ENCODE measurements around the gene MCTP1. TPM values are rescaled to one million over a fixed set of nuclear protein-coding genes. Genes with fewer than 3 reads are reported as not detected.

MCTP1 gene
- total RNA-seq, 1 experiment from 2014 or later, result 2.5 TPM

GRCh38 chr5:94761786-94762185 is 523.1 kb downstream of the MCTP1 start:
- Histone ChIP-seq H2BK15ac (ENCODE audit: low read depth, low read length) (no peak overlapping the region), H2BK12ac (ENCODE audit: insufficient read length, low read depth, low read length) (no peak overlapping the region), H3T11ph (ENCODE audit: low read length) (no peak overlapping the region), H3K56ac (ENCODE audit: insufficient read length, low read depth, low read length) (no peak overlapping the region), H4K91ac (ENCODE audit: insufficient read length, low read depth, low read length) (no peak overlapping the region), H3K18ac (ENCODE audit: insufficient read length, low read depth, low read length) (no peak overlapping the region), H2AFZ (ENCODE audit: low read length) (no peak overlapping the region), H3K4me2 (ENCODE audit: insufficient read depth, insufficient read length, low read length) (no peak overlapping the region), H3K27ac (ENCODE audit: insufficient read length, low read depth, low read length) (no peak overlapping the region), H3K9me3 (ENCODE audit: control insufficient read depth, low read depth, low read length) (no peaks in the 10 kb centered on the region), H3K23me2 (ENCODE audit: insufficient read length, low read depth, low read length, poor library complexity, severe bottlenecking) (no peaks in the 10 kb centered on the region), H4K5ac (ENCODE audit: insufficient read length, low read depth, low read length) (no peak overlapping the region), H3K23ac (ENCODE audit: insufficient read length, low read depth, low read length) (no peak overlapping the region), H3K4ac (ENCODE audit: low read depth, low read length) (no peak overlapping the region), H4K20me1 (ENCODE audit: control insufficient read depth, insufficient read depth, insufficient read length) (no peaks in the 10 kb centered on the region), H3K27me3 (ENCODE audit: insufficient read depth, low read length) (no peaks in the 10 kb centered on the region), H3K4me1 (ENCODE audit: insufficient read depth, low read length) (no peaks in the 10 kb centered on the region), H3K79me1 (ENCODE audit: insufficient read depth, low read depth, low read length, poor library complexity, severe bottlenecking) (no peaks in the 10 kb centered on the region), H2AK5ac (ENCODE audit: insufficient read length, low read length) (no peak overlapping the region), H3K9ac (ENCODE audit: extremely low read depth, insufficient read length, low read length) (no peak overlapping the region), H4K8ac (replicated peaks; ENCODE audit: insufficient read length, low read depth, low read length) (no peak overlapping the region), H2BK20ac (ENCODE audit: low read depth, low read length, poor library complexity, severe bottlenecking) (no peak overlapping the region), H3K14ac (ENCODE audit: insufficient read depth, low read length) (no peak overlapping the region), H3K79me2 (ENCODE audit: insufficient read depth, low read length) (no peaks in the 10 kb centered on the region), H2BK5ac (ENCODE audit: insufficient read length, low read length) (no peak overlapping the region), H2BK120ac (ENCODE audit: low read depth, low read length, poor library complexity, severe bottlenecking) (no peak overlapping the region)
- WGBS (ENCODE audit: extremely low coverage, insufficient read length, low lambda C conversion rate), result no CpG with 5 or more reads among the region's 4 CpGs
- no peaks in the 10 kb centered on the region for H3K4me1 Mint-ChIP-seq
- H3K9me3 Mint-ChIP-seq, result no peaks in the 10 kb centered on the region
- H3K27ac Mint-ChIP-seq, result no peak overlapping the region
- no peak overlapping the region for H3K4me3 Mint-ChIP-seq
- DNase-seq, result no peak
- H3K36me3 Mint-ChIP-seq (ENCODE audit: insufficient read depth in 1 of 3, low read depth in 3 of 3), result no peaks in the 10 kb centered on the region
- TF ChIP-seq CTCF (conservative IDR thresholded peaks at IDR 0.05), result no peak
- no peaks in the 10 kb centered on the region for H3K27me3 Mint-ChIP-seq (ENCODE audit: low read depth)

Measured in H9 (cell line).